NB4 (cell line): Measurements from ENCODE around the gene XK.

ENCODE experiments used
- DNase-seq: peaks from one replicate; pipeline ENCODE4 v3.0.0; 2010; ENCODE audit warnings: low read depth
- H3K4me3 ChIP-seq: one replicate; pipeline ENCODE4 v1.5.1; 2011; ENCODE audit warnings: mild to moderate bottlenecking, low read depth, low read length, moderate library complexity
- CTCF ChIP-seq: IDR thresholded peaks from one replicate; pipeline ENCODE4 v1.5.1; 2012; ENCODE audit warnings: low read depth, low read length
- MAX ChIP-seq: IDR thresholded peaks from 2 replicates; pipeline ENCODE4 v1.6.1; 2011; ENCODE audit warnings: low read depth, low read length
- MYC ChIP-seq: IDR thresholded peaks from 2 replicates; pipeline ENCODE4 v1.6.1; 2011; ENCODE audit warnings: low read depth, low read length
- POLR2A ChIP-seq: IDR thresholded peaks from 2 replicates; pipeline ENCODE4 v1.6.1; 2011; ENCODE audit warnings: mild to moderate bottlenecking; ENCODE audit not compliant: insufficient read length; ENCODE audit errors: extremely low read depth

XK gene

GRCh38 chrX:37658343-37659030 lies 27.1 kb upstream of the XK start:
- DNase-seq: no peak
- H3K4me3 ChIP-seq: no peak overlapping the region
- TF ChIP-seq POLR2A: no peak
- TF ChIP-seq CTCF: no peak
- no peak for TF ChIP-seq MAX
- TF ChIP-seq MYC: no peak

- no peak for DNase-seq
- no peak overlapping the region for H3K4me3 ChIP-seq
- TF ChIP-seq MAX (no peak), MYC (no peak), CTCF (no peak), POLR2A (no peak)
These were observed 26.5 kb upstream of the XK start for GRCh38 chrX:37659047-37659446.

GRCh38 chrX:37662181-37662580 lies 23.4 kb upstream of the XK start:
- DNase-seq: peak; percentile 78
- H3K4me3 ChIP-seq: no peak overlapping the region
- no peak for TF ChIP-seq MYC
- peak; percentile 43; the same call in 1 of the 2 replicates for TF ChIP-seq MAX
- TF ChIP-seq POLR2A: no peak

GRCh38 chrX:37666516-37666915 lies 19.1 kb upstream of the XK start:
- no peak for TF ChIP-seq MYC
- TF ChIP-seq CTCF: no peak
- no peak for TF ChIP-seq MAX
- TF ChIP-seq POLR2A: no peak
- no peak overlapping the region for H3K4me3 ChIP-seq
- no peak for DNase-seq

- TF ChIP-seq CTCF: no peak
- no peak for TF ChIP-seq MYC
- TF ChIP-seq POLR2A: no peak
- TF ChIP-seq MAX: no peak
- DNase-seq: no peak
- H3K4me3 ChIP-seq: no peak overlapping the region
These were observed 18.4 kb upstream of the XK start for GRCh38 chrX:37667141-37667540.

GRCh38 chrX:37672563-37672962 lies 13.0 kb upstream of the XK start:
- no peak for TF ChIP-seq POLR2A
- no peak for TF ChIP-seq MAX
- TF ChIP-seq MYC: no peak
- no peak for TF ChIP-seq CTCF
- no peak overlapping the region for H3K4me3 ChIP-seq
- DNase-seq: no peak
